ENCODE data around the gene ZNF555. TPM values are rescaled to one million over a fixed set of nuclear protein-coding genes. Genes with fewer than 3 reads are reported as not detected.

ZNF555 gene
- total and polyA plus RNA-seq, 2 of the 13 experiments (the other 11 are each of a cell fraction or from before 2014, with no cell fraction given): 5.0 to 8.0 TPM

DNA sequence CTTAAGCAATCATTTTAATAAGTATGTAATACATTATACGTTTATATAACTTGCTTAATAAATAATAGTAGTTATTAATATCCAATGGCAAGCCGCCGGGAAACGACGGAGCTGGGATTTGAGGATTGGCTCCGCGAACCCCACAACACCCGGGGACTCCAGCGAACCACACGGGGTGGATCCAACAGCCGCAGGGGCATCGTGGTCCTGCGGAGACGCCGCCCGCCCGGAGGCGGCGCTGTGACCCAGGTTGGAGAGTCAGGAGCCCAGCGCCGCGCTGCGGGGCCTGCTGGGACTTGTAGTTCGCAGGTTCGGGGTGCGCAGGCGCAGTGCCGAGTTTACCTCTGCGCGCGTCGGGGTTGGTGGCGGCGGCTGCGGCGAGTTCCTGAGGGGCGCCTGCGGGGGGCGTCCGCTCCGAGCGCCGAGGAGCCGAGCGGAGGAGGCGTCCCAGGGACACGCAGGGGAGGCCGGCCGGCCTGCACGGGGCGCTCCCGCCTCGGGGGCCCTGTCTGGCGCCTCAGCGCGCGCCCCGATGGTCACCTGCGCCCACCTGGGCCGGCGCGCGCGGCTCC is 21.6 kb upstream of the ZNF555 start, which contains the start of gene ZNF554 (continued):
- TF ChIP-seq, protein P1, sequence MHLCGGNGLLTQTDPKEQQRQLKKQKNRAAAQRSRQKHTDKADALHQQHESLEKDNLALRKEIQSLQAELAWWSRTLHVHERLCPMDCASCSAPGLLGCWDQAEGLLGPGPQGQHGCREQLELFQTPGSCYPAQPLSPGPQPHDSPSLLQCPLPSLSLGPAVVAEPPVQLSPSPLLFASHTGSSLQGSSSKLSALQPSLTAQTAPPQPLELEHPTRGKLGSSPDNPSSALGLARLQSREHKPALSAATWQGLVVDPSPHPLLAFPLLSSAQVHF (CRISPR knock-in tag; IDR thresholded peaks at IDR 0.05): no peak
- peak; percentile 62; the same call in 1 of the 2 replicates for TF ChIP-seq ZNF792 (CRISPR knock-in tag; IDR thresholded peaks at IDR 0.05)
- TF ChIP-seq ZNF18 (CRISPR knock-in tag; IDR thresholded peaks at IDR 0.05; ENCODE audit: insufficient replicate concordance): no peak
- TF ChIP-seq ZSCAN30 (CRISPR knock-in tag; IDR thresholded peaks at IDR 0.05): 0 out of 2 replicates have a peak, but pooled peaks have one; percentile 58
- TF ChIP-seq RARG (CRISPR knock-in tag; IDR thresholded peaks at IDR 0.05; ENCODE audit: low read depth): no peak
- no peak for TF ChIP-seq PAX8 (CRISPR knock-in tag; IDR thresholded peaks at IDR 0.05; ENCODE audit: borderline replicate concordance)
- no peak for TF ChIP-seq ZKSCAN8 (CRISPR knock-in tag; IDR thresholded peaks at IDR 0.05; ENCODE audit: borderline replicate concordance)
- TF ChIP-seq ZNF746 (CRISPR knock-in tag; IDR thresholded peaks at IDR 0.05): 0 out of 2 replicates have a peak, but pooled peaks have one; percentile 59
- no peak for TF ChIP-seq MBNL3 (CRISPR knock-in tag; conservative IDR thresholded peaks at IDR 0.05)
- TF ChIP-seq ZNF550 (CRISPR knock-in tag; IDR thresholded peaks at IDR 0.05; ENCODE audit: borderline replicate concordance): no peak
- 0 out of 2 replicates have a peak, but pooled peaks have one; percentile 44 for TF ChIP-seq RNF2 (conservative IDR thresholded peaks at IDR 0.05; ENCODE audit: low read depth)
- TF ChIP-seq ZNF17 (CRISPR knock-in tag; IDR thresholded peaks at IDR 0.05): no peak
- no peak for TF ChIP-seq ISX (CRISPR knock-in tag; conservative IDR thresholded peaks at IDR 0.05)
- TF ChIP-seq ZNF44 (CRISPR knock-in tag; IDR thresholded peaks at IDR 0.05): no peak
- 0 out of 2 replicates have a peak, but pooled peaks have one; percentile 23 for TF ChIP-seq ZSCAN29 (CRISPR knock-in tag; conservative IDR thresholded peaks at IDR 0.05)
- no peak for TF ChIP-seq ZNF484 (CRISPR knock-in tag; IDR thresholded peaks at IDR 0.05; ENCODE audit: borderline replicate concordance, low read depth)
- TF ChIP-seq NFIB (CRISPR knock-in tag; IDR thresholded peaks at IDR 0.05; ENCODE audit: borderline replicate concordance): no peak
- no peak for TF ChIP-seq TCF12 (IDR thresholded peaks at IDR 0.05)
- TF ChIP-seq TCF12 (CRISPR knock-in tag; IDR thresholded peaks at IDR 0.05): no peak
- TF ChIP-seq, protein P2, sequence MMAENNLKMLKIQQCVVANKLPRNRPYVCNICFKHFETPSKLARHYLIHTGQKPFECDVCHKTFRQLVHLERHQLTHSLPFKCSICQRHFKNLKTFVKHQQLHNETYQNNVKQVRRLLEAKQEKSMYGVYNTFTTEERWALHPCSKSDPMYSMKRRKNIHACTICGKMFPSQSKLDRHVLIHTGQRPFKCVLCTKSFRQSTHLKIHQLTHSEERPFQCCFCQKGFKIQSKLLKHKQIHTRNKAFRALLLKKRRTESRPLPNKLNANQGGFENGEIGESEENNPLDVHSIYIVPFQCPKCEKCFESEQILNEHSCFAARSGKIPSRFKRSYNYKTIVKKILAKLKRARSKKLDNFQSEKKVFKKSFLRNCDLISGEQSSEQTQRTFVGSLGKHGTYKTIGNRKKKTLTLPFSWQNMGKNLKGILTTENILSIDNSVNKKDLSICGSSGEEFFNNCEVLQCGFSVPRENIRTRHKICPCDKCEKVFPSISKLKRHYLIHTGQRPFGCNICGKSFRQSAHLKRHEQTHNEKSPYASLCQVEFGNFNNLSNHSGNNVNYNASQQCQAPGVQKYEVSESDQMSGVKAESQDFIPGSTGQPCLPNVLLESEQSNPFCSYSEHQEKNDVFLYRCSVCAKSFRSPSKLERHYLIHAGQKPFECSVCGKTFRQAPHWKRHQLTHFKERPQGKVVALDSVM (CRISPR knock-in tag; IDR thresholded peaks at IDR 0.05): peak; percentile 82
- no peak for TF ChIP-seq KDM5A (IDR thresholded peaks at IDR 0.05; ENCODE audit: borderline replicate concordance, low read length)
- TF ChIP-seq KLF15 (CRISPR knock-in tag; IDR thresholded peaks at IDR 0.05; ENCODE audit: borderline replicate concordance): no peak
- no peak for TF ChIP-seq ZNF766 (CRISPR knock-in tag; IDR thresholded peaks at IDR 0.05; ENCODE audit: borderline replicate concordance)
- no peak for TF ChIP-seq HIVEP1 (CRISPR knock-in tag; IDR thresholded peaks at IDR 0.05)
- no peak for TF ChIP-seq TOPORS (CRISPR knock-in tag; IDR thresholded peaks at IDR 0.05)
- TF ChIP-seq ZNF788 (CRISPR knock-in tag; IDR thresholded peaks at IDR 0.05; ENCODE audit: borderline replicate concordance): peak; percentile 93
- TF ChIP-seq, protein P3, sequence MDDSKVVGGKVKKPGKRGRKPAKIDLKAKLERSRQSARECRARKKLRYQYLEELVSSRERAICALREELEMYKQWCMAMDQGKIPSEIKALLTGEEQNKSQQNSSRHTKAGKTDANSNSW (CRISPR knock-in tag; IDR thresholded peaks at IDR 0.05; ENCODE audit: borderline replicate concordance): no peak
